ENCODE measurements around the gene ASPHD1. TPM values are rescaled to one million over a fixed set of nuclear protein-coding genes. Genes with fewer than 3 reads are reported as not detected.

Gene ASPHD1
- total RNA-seq (5.4 and 5.9 TPM in 2 replicates), polyA plus RNA-seq (0.77 and 1.3 TPM in 2 replicates), polyA minus RNA-seq (ENCODE audit: low replicate concordance) (0.30 and 2.0 TPM in 2 replicates)
- polyA plus RNA-seq (2012) = 5.2 and 10.4 TPM in 2 replicates

- Histone ChIP-seq H3K4me1 (ENCODE audit: control insufficient read depth, extremely low read depth, insufficient read depth, low read length) (no peaks in the 10 kb centered on the region), H2AFZ (ENCODE audit: low read length) (peak within 1 kb of the TSS; percentile 76), H4K20me1 (ENCODE audit: control insufficient read depth, extremely low read depth, insufficient read depth, low read length) (no peaks in the 10 kb centered on the region), H3K4me3 (replicated peaks in 1 of 4; ENCODE audit: control extremely low read depth in 1 of 4, insufficient read depth in 1 of 4, low read depth in 3 of 4, low read length in 4 of 4) (peak within 1 kb of the TSS; percentile 42 to 73 (median 56)), H3K27ac (ENCODE audit: insufficient read depth, low read length) (peak within 1 kb of the TSS; percentile 62), H3K4me2 (ENCODE audit: extremely low read depth, insufficient read depth, low read length) (peak within 1 kb of the TSS; percentile 79), H3K36me3 (ENCODE audit: control insufficient read depth, insufficient read depth, low read length) (no peaks in the 10 kb centered on the region), H3K9ac (ENCODE audit: insufficient read depth, low read length) (peak within 1 kb of the TSS; percentile 58), H3K9me3 (ENCODE audit: control insufficient read depth, insufficient read depth, low read depth, low read length) (no peaks in the 10 kb centered on the region), H3K79me2 (ENCODE audit: control insufficient read depth, insufficient read depth, low read length) (no peaks in the 10 kb centered on the region), H3K27me3 (ENCODE audit: control insufficient read depth, insufficient read depth, low read length) (peaks cover 10% of the 10 kb centered on the region)
- peak; percentile 67 to 85 for DNase-seq (ENCODE audit: low read depth in 2 of 2)
- TF ChIP-seq CTCF (conservative IDR thresholded peaks at IDR 0.05 in 1 of 2, IDR thresholded peaks at IDR 0.05 in 1 of 2; ENCODE audit: low read depth in 1 of 2, low read length in 2 of 2) = no peak
- no peak for TF ChIP-seq EZH2 (IDR thresholded peaks at IDR 0.05; ENCODE audit: low read length, missing control alignments)
Measured at GRCh38 chr16:29900102-29900887, at the start of gene ASPHD1. Gene ASPHD1 (plus strand): TSS chr16:29900488. CDS start chr16:29900972, 484 bp downstream.

- no peaks in the 10 kb centered on the region for H3K9me3 ChIP-seq (ENCODE audit: control insufficient read depth, insufficient read depth, low read depth, low read length)
- no peaks in the 10 kb centered on the region for H3K27me3 ChIP-seq (ENCODE audit: control insufficient read depth, insufficient read depth, low read length)
- peaks cover 24% of the 10 kb centered on the region for H3K36me3 ChIP-seq (ENCODE audit: control insufficient read depth, insufficient read depth, low read length)
- TF ChIP-seq CTCF (conservative IDR thresholded peaks at IDR 0.05 in 1 of 2, IDR thresholded peaks at IDR 0.05 in 1 of 2; ENCODE audit: low read depth in 1 of 2, low read length in 2 of 2) (no peak), EZH2 (IDR thresholded peaks at IDR 0.05; ENCODE audit: low read length, missing control alignments) (no peak)
- H3K4me2 ChIP-seq (ENCODE audit: extremely low read depth, insufficient read depth, low read length) = no peak overlapping the region
- no peak overlapping the region for H3K4me3 ChIP-seq (replicated peaks in 1 of 4; ENCODE audit: control extremely low read depth in 1 of 4, insufficient read depth in 1 of 4, low read depth in 3 of 4, low read length in 4 of 4)
- H4K20me1 ChIP-seq (ENCODE audit: control insufficient read depth, extremely low read depth, insufficient read depth, low read length) = no peaks in the 10 kb centered on the region
- no peaks in the 10 kb centered on the region for H3K4me1 ChIP-seq (ENCODE audit: control insufficient read depth, extremely low read depth, insufficient read depth, low read length)
- no peak overlapping the region for H2AFZ ChIP-seq (ENCODE audit: low read length)
- DNase-seq (ENCODE audit: low read depth in 2 of 2) = no peak
- no peak overlapping the region for H3K27ac ChIP-seq (ENCODE audit: insufficient read depth, low read length)
- H3K79me2 ChIP-seq (ENCODE audit: control insufficient read depth, insufficient read depth, low read length) = no peaks in the 10 kb centered on the region
- H3K9ac ChIP-seq (ENCODE audit: insufficient read depth, low read length) = no peak overlapping the region
Measured at GRCh38 chr16:29850998-29851397, 49.3 kb upstream of the ASPHD1 start.

GRCh38 chr16:29852654-29853053 lies 47.6 kb upstream of the ASPHD1 start:
- no peak overlapping the region for H3K4me3 ChIP-seq (replicated peaks in 1 of 4; ENCODE audit: control extremely low read depth in 1 of 4, insufficient read depth in 1 of 4, low read depth in 3 of 4, low read length in 4 of 4)
- H2AFZ ChIP-seq (ENCODE audit: low read length) = no peak overlapping the region
- no peaks in the 10 kb centered on the region for H3K4me1 ChIP-seq (ENCODE audit: control insufficient read depth, extremely low read depth, insufficient read depth, low read length)
- TF ChIP-seq CTCF (conservative IDR thresholded peaks at IDR 0.05 in 1 of 2, IDR thresholded peaks at IDR 0.05 in 1 of 2; ENCODE audit: low read depth in 1 of 2, low read length in 2 of 2) (no peak), EZH2 (IDR thresholded peaks at IDR 0.05; ENCODE audit: low read length, missing control alignments) (no peak)
- H3K27ac ChIP-seq (ENCODE audit: insufficient read depth, low read length) = no peak overlapping the region
- H4K20me1 ChIP-seq (ENCODE audit: control insufficient read depth, extremely low read depth, insufficient read depth, low read length) = no peaks in the 10 kb centered on the region
- H3K9ac ChIP-seq (ENCODE audit: insufficient read depth, low read length) = no peak overlapping the region
- H3K79me2 ChIP-seq (ENCODE audit: control insufficient read depth, insufficient read depth, low read length) = no peaks in the 10 kb centered on the region
- H3K4me2 ChIP-seq (ENCODE audit: extremely low read depth, insufficient read depth, low read length) = no peak overlapping the region
- H3K27me3 ChIP-seq (ENCODE audit: control insufficient read depth, insufficient read depth, low read length) = no peaks in the 10 kb centered on the region
- H3K36me3 ChIP-seq (ENCODE audit: control insufficient read depth, insufficient read depth, low read length) = peaks cover 15% of the 10 kb centered on the region
- peak; percentile 31 to 62 for DNase-seq (ENCODE audit: low read depth in 2 of 2)
- H3K9me3 ChIP-seq (ENCODE audit: control insufficient read depth, insufficient read depth, low read depth, low read length) = no peaks in the 10 kb centered on the region
